ENCODE data around the gene WASL.
"Not testable (repeated sequence)": the region's sequence is repeated elsewhere in the genome, so short reads cannot be mapped to it uniquely, and the experiment has no call there.

Gene WASL

DNA sequence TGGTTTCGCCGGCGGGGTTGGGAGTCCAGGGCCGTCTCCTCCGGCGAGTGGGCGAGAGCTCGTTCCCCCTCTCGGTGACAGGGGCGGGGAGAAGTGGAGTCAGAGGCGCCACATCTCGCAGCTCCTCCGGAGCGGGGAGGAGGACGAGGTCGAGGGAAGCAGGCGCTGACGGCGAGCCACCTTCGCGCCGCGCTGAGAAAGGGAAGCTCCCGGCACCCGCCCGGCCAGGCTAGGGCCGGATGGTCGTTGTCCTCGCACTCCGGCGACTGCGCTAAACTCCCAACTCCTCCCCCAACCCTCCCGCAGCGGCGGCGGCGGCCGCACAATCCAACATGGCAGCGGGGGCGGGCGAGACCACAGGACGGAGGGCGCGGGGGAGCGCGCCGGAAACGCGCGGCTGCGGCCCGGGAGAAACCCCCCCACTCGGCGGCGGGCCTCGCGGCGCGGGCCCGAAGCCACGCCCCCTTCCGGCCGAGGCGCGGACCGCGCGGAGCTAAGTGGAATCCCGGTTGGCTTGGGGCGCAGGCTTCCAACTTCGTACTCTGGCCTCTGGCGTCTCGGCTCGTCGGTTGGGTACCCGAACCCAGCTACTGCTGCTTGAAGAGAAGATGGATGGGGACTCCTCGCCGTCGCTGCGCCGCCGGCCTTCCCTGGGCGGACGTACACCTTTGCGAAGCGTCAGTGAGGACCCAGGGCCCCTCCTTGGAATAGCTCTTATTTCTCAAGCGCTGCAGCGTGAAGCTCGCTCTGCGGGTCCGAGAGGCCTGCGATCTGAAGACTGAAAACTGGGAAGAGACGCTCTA lies at the start of gene WASL:
TSS of gene WASL (minus strand) at position 270 of the 803 bp plus-strand sequence. CDS start at position 1, 269 bp downstream.
- peak; percentile 91 to 93 for DNase-seq

DNA sequence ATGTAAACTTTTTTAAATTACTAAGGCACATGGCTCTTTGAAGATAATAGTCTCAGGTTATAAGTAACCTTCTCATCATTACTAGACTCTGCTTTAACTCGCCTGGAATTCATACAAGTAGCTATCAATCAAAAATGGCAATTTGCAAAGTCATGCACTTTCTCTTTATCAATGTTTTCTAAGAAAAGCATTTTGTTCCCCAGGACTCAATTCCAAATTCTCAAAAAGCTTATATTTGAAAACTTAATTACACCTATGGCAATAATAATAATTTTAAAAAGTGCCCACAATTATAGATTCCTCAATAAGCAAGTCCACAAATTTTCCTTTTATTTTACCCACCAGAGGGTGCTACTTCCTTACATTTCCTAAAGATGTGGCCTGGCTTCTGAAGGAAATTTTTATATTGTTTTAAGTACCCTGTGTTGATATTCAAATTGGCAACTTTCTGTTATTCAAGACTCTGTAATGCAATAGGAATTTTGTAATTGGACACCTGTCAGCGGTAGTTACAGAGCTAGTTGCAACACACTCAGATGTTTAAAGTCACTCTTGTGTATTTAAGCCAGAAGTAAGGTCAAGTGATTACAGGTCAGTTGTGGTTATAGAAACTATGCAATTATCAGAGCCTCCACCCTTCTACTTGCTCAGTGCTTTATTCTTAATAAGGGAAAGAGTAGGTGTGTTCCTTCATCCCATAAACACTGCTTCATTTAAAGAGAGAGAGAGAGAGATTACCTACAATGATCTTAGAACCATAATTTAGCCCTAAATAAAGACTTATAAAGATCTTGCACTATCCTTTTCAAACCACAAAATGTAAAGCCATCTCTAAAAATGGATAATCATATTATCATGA lies 49.1 kb upstream of the WASL start:
- DNase-seq = no peak

DNA sequence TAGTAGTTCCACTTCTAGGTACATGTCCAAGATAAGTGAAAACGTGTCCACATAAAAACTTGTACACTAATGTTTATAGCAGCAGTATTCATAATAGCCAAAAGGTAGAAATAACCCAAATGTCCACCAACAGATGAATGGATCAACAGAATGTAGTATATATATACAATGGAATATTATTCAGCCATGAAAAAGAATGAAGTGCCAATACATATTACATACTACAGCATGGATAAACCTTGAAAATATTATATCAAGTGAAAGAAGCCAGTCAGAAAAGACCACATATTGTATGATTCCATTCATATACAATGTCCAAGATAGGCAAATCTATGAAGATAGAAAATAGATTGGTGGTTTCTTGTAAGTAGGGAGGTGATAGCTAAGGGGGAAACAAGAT lies 47.8 kb upstream of the WASL start:
- DNase-seq = no peak

DNA sequence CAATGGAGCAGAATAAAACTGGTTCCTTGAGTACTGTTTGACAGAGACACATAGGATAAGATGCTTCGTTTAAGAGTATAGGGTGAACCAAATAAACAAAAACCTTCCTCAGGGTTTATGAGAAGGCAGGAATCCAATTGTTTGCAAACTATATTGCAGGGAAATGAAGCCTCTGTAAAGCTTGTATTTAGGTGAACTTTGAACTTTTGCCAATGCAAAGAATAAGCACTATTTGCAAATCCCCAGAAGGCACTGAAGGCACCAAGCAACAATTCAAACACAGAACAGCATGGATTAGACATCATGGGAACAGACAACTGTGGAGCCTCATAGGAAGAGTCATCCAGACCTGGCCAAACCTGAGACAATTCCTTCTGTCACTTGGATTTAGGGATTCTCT lies 47.1 kb upstream of the WASL start:
- DNase-seq = no peak

DNA sequence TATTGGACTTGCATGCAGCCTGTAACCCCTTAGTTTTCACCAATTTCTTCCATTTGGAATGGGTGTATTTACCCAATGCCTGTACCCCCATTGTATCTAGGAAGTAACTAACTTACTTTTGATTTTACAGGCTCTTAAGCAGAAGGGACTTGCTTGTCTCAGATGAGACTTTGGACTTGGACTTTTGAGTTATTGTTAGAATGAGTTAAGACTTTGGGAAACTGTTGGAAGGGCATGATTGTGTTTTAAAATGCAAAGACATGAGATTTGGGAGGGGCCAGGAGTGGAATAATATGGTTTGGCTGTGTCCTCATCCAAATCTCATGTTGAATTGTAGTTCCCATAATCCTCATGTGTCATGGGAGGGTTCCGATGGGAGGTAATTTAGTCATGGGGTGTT lies 46.3 kb upstream of the WASL start:
- DNase-seq = not testable (repeated sequence)

DNA sequence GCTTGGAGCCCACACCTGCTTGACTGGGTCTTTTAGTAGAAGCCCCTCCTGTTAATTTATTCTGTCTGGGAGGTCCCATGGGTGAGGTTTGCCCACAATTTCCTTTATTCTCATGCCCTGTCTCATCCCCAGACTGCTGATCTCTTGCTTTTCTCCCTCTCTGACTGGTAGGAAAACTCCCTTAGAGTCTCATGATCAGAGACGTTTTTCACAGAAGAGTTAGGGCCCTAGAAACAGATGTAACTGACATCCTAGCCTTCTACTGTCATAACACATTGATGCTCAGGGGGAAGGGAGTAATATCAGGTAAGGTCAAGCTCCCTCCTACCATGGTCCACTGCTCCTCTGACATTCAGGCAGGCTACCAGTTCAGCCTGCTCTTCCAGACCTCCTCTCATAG lies 43.7 kb upstream of the WASL start:
- no peak for DNase-seq

DNA sequence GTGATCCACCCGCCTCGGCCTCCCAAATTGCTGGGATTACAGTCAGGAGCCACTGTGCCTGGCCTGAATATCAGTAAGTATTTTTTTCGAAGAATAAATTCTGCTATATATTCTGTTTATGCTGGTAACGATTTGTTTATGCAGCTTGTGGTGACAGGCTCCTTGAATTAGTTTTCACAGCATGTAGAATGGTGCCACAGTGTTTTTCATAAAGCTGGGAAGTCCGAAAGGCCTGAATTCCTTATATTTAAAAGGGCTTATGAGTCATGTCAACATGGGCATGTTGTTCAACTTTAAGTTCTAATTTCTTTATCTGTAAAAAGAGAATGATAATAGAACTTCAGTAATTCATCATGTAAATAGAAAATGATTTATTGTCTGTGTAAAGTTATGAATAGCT lies 42.2 kb upstream of the WASL start:
- no peak for DNase-seq

DNA sequence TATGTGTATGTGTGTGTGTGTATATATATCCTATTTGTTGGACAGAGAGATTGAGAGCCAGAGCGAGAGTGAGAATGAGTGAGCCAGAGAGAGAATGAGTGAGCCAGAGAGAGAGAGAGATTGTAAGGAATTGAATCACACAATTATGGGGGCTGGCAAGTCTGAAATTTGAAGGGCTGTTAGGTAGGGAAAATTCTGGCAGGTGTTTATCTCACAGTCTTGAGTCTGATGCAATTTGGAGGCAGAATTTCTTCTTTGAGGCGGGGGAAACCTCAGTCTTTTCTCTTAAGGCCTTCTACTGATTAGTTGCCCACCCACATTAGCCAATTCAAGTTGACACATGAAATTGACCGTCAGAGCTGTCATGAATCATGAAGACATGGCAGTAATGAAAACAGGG lies 41.0 kb upstream of the WASL start:
- no peak for DNase-seq

DNA sequence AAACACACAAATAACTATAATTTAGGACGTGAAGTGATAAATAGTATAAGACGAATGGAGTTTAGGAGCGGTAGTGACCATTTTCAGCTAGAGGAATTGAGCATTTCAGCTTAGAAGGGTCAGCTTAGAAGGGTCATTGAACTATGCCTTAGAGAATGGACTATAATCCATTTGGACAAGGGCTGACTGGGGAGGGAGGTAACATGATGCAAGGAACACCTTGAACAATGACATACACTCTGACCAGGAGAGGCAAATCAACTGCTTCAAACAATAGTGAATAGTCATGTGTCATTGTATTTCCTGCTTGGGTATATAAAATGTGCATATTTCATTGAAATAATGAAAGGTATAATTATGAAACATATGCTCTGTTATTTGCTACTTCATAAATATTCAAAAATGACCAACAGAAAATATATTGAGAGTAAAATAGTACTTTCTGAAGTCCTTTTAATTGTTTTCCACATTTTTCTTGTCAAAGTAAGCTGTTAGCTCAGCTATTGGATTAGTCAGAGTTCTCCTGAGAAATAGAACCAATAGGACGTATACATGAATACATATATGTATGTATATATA lies 40.5 kb upstream of the WASL start:
- no peak for DNase-seq

DNA sequence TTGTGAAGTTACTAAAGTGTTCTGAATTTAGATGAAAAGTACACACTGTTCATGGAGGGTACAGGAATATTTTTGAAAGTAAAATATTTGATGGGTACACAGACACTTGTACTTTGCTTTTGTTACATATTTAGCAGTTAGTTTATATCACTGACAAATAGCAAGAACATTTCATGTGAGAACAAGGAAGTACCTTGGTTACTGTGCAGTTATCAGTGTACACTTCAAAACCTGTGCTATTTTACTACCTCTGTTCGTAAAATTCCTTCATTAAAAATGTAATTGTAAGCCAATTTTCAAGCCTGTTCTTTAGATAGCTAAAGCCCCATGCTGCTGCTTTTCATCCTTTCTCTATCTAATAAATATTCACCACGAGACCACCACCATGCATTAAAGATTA lies 39.8 kb upstream of the WASL start:
- DNase-seq = no peak

DNA sequence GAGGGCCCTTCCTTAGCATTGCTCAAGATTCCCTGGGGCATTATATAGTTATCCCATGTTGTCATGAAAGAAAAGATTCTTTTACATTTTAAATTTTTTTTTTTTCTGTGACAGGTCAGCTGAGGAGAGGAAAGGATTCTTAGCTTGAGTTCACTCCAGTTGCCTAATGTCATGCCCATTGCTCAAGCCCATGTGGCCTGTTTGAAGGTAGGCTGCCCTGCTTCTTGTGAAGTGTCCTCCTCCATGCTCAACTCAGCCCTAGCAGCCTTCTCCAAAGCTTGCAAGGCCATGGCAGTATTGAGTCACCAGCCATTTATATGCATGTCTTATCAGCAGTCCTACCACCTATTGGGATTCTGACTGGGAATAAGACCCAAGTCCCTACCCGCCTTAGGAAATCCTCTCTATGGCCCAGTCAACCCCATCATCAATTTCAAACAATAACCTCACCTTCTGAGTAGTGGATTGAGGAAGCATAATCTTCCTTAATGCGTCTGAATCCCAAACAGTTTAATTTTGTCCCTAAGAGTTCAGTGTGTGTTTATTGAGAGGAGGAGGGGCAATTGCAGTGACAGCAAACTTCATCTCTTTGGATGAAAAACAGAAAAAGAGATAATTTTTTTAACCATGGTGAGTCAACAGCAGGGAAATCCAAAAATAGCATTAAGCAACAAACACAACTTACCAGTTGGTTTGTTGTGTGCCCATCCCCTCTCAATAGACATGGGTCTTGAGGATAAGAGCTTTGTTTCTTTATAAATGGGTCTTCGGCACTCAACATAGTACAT lies 38.6 kb upstream of the WASL start:
- DNase-seq = no peak

DNA sequence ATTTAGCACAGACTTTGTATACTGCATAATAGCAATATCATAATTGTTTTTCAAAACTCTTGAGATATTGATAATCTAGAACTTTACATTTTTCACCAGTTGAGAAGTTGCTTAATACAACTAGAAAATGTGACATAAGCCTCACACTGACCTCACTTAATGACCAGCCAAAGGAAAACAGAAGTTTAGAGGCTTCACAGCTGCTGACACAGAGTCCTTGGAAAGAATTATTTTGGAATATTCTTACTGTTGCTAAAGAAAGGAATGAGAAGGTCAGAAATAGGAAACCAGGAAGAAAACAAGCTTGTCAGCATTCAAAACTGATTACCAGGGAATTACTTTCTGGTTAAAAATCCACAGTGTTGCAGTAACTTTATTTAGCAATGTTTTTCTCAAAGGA lies 35.5 kb upstream of the WASL start:
- no peak for DNase-seq

DNA sequence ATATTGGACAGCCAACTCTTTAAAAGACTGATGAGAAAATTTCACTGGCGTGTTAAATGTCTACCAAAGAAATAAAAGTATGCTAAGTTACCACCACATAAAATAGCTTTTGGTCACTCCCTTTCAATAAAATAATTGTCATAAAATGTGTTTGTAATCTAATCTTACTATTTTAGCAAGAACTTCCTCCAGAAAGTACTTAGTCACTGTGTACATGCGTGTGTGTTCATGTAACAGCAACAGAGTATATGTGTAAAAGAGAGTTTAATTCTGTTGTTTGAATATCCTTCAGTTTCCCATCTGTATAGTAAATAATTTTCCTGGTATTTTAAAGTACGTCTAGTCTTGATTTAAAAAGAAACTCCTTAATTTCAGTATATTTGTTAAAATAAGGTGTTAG lies 35.0 kb upstream of the WASL start:
- DNase-seq = no peak

DNA sequence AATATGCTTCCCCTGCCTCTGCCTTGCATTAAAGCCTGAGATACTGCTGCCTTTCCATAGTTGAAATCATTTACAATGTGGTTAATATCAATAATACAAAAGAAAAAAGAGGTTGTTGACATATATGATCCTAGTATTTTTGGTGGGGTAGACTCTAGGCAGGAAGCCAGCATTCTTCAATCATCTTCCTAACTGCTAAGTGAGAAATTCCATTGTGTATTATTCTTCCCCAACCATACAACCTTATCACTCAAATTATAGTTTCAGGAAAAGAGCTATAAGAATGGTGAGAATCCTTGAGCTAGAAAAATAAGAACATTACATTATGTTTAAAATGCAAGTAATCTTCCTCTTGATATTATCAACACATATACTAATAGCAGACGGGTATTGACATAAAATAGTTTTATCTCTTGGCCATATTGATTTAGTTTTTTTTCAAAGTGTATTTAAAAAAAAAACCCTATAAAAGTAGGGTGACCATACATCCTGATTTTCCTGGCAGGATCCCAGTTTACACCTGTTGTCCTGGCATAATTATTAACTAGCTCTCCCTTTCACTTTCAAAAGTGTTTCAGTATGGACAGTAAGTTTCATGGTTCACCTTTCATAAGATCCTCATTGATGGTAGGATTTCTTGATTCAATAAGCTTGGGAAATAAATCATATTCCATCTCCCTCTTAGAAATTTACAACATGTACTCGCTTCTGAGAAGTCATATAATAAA lies 33.4 kb upstream of the WASL start:
- DNase-seq = no peak

DNA sequence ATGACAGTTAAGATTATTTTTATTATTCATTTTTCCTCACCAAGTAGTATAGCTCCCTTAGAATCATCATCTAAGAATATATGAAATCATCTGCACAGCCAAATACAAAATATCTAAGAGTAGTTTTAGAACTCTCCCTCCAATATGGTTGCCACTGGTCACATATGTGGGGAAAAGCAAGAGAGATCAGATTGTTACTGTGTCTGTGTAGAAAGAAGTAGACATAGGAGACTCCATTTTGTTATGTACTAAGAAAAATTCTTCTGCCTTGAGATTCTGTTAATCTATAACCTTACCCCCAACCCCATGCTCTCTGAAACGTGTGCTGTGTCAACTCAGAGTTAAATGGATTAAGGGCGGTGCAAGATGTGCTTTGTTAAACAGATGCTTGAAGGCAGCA lies 31.7 kb upstream of the WASL start:
- not testable (repeated sequence) for DNase-seq

DNA sequence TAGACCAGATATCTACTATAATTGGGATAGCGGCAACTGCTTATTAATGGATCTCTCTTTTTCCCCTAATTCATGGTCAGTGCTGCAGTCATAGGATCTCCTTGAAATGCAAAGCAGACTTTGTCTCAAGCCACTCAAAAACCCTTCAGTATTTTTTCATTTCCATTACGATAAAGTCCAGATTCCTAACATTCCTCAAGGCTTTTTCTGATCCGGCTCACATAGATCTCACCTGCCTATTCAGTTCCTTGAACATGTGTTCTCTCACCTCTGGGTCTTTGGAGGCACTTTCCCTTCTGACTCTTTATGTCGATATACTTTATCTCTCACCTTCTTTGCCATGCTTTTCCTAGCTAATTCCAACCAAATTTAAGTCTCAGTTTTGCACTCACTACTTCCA lies 25.7 kb upstream of the WASL start:
- DNase-seq = no peak

DNA sequence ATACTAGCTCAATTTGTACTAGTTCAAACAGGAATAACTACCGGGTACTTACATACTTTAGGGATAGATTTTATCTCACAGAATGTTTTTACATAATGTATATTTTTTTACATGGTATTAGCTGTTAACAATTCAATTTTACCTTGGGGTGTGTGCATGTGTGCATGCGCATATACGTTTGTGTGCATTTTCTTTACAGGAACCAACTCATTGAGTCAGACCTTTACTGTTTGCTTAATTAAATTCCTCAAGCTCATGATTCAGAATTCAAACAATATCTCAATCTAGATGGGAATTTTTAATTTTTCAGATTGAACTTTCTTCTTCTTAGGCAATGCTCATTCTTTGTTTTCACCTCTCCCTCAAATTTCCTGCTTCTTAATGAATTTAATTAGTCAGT lies 24.7 kb upstream of the WASL start:
- no peak for DNase-seq

DNA sequence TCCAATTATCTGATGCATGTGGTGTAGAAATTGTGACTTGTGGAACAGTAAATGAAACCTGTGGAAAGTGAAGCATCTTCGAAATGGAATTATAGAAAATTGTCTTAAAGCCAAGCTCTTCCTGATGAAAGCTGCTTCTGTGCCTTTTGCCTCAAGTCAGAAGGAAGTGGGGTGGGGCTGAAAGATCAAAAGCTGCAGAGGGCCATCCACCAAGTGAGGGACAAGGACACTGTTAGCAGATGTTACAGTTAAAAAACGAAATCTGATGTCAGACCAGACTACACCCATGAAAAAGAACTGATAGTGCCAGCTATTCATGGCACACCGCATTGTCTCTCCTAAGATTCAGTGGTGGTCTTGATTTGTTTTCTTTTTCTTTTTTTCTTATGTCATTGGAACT lies 23.8 kb upstream of the WASL start:
- DNase-seq = no peak

DNA sequence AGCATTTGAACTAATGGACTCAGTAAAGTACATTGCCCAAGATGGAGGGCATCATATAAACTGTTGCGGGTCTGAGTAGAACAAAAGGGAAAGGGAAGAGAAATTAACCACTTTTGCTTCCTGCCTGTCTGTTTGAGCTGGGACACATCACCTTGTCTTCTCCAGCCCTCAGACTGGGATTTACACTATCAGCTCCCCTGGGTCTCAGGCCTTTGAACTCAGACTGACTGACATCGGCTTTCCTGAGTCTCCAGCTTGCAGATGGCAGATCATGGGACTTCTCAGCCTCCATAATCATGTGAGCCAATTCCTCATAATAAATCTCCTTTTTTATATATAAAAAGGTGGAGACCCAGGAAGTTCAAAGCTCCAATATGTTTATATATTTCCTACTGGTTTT lies 23.0 kb upstream of the WASL start:
- DNase-seq = no peak

DNA sequence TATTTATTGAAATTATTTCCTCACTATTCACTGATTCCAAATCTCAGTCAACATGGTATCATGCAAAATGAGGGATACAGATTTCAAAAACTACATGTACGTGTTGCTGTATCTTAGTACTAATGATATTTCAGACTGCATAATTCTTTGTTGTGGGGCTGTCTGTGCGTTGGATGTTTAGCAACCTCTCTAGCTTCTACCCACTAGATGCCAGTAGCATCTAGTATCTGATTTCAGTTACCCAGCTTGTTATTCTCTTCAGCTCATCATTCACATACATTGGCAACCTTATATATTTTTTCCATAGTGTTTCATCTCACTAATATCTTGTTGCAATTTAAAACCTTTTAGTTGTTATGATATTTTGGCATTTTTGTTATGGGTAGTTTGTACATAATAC lies 22.5 kb upstream of the WASL start:
- DNase-seq = no peak

DNA sequence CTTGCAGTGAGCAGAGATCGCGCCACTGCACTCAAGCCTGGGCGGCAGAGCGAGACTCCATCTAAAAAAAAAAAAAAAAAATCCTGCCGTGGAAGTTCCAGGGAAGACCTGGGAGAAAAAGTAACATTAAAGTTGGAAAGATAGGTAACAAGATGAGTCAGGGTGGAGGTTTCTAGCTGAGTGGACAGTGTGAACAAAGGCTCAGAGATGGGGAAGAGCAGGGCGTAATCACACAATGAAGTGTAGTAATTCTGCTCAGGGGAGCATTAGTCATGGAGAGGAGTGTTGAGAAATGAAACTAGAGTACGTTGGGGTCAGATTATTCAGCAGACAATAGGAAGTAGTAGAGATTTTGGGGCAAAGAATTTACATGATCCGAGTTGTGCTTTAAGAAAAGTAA lies 21.6 kb upstream of the WASL start:
- DNase-seq = no peak

DNA sequence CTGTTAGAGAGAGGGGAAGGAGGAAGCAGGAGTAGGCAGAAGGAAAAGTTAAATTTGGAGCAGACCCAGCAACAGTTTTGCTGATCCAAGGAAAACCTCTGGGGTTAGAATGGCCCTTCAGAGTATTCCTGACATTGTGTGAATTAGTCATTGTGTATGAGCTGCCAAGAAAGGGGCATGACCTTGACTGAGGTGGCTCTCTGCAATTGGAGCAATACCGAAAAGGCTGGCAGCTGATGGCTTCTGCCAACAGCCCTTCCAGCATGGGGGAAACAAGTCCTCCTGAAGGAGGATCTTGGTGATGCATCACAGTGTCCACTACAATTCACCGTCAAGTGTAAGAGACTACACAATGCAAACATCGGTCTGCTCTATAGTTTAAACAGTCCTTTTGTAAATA lies 20.6 kb upstream of the WASL start:
- DNase-seq = no peak
